HCT116 (cell line): ENCODE results near the gene FRAT2.

ENCODE experiments used
- EZH2 ChIP-seq: fragments of 200-600 bp; sonication (generic); IDR thresholded peaks from 2 replicates; pipeline ENCODE4 v1.6.1; 2017; ENCODE audit warnings: antibody characterized with exemption, mixed run types
- EZH2phosphoT487 ChIP-seq: fragments of 200-600 bp; IDR thresholded peaks from 2 replicates; pipeline ENCODE4 v1.6.1; 2018; ENCODE audit warnings: antibody characterized with exemption, borderline replicate concordance
- POLR2A ChIP-seq: IDR thresholded peaks from 2 replicates; pipeline ENCODE4 v1.7.0; 2011; ENCODE audit warnings: borderline replicate concordance; ENCODE audit not compliant: insufficient read depth, insufficient read length; ENCODE audit errors: extremely low read depth
- POLR2AphosphoS5 ChIP-seq: IDR thresholded peaks from 2 replicates; pipeline ENCODE4 v1.6.1; 2011; ENCODE audit warnings: mild to moderate bottlenecking, low read depth, low read length, moderate library complexity
- REST ChIP-seq: IDR thresholded peaks from 2 replicates; pipeline ENCODE4 v1.6.1; 2012; ENCODE audit warnings: low read depth
- SRF ChIP-seq: IDR thresholded peaks from 2 replicates; pipeline ENCODE4 v1.6.1; 2012; ENCODE audit warnings: low read depth
- TCF7L2 ChIP-seq: IDR thresholded peaks from 2 replicates; pipeline ENCODE4 v1.7.0; 2011; ENCODE audit warnings: borderline replicate concordance, inconsistent platforms; ENCODE audit not compliant: insufficient read depth, insufficient read length; ENCODE audit errors: extremely low read depth
- TF ChIP-seq, protein P1 (sequence below), 3 experiments: fragments of 200-600 bp in 1 of 3; sonication (generic) in 1 of 3; IDR thresholded peaks in 2 of 3; conservative IDR thresholded peaks in 1 of 3; 2 replicates each; pipeline ENCODE4 v1.5.1; 2012 to 2017; ENCODE audit warnings: low read depth in 2 of 3, low read length in 2 of 3, antibody characterized with exemption in 1 of 3, borderline replicate concordance in 1 of 3, control low read depth in 1 of 3, mild to moderate bottlenecking in 1 of 3, mixed read lengths in 1 of 3, mixed run types in 1 of 3, moderate library complexity in 1 of 3; ENCODE audit not compliant: insufficient read depth in 1 of 3
- TF ChIP-seq, protein P2 (sequence below): IDR thresholded peaks from 2 replicates; pipeline ENCODE4 v1.6.1; 2012
- TF ChIP-seq, protein P3 (sequence below): IDR thresholded peaks from 2 replicates; pipeline ENCODE4 v1.6.1; 2012

DNA sequence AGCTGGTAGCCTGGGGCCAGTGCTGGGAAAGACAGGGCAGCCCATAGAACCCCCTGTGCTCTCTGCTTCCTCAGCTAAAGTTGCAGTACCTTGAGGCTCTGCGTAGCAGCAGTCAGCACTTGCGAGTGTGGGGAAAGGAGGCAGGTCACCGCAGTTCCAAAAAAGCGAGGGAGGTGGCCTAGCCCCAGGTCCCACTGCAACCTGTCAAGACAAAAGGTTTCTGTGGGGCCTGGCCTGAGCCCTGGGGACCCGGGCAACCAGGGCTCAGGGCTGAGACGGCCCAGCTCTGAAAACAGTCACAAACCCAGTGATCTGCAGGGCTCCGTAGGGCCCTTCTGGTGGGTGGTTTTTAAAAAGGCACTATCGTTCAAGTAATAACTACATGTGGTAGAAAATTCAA, 47.1 kb upstream of the FRAT2 start:
- TF ChIP-seq TCF7L2 (no peak), EZH2phosphoT487 (no peak), POLR2A (no peak), POLR2AphosphoS5 (no peak), SRF (no peak), EZH2 (no peak), REST (no peak)
- TF ChIP-seq, protein P1, sequence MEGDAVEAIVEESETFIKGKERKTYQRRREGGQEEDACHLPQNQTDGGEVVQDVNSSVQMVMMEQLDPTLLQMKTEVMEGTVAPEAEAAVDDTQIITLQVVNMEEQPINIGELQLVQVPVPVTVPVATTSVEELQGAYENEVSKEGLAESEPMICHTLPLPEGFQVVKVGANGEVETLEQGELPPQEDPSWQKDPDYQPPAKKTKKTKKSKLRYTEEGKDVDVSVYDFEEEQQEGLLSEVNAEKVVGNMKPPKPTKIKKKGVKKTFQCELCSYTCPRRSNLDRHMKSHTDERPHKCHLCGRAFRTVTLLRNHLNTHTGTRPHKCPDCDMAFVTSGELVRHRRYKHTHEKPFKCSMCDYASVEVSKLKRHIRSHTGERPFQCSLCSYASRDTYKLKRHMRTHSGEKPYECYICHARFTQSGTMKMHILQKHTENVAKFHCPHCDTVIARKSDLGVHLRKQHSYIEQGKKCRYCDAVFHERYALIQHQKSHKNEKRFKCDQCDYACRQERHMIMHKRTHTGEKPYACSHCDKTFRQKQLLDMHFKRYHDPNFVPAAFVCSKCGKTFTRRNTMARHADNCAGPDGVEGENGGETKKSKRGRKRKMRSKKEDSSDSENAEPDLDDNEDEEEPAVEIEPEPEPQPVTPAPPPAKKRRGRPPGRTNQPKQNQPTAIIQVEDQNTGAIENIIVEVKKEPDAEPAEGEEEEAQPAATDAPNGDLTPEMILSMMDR (IDR thresholded peaks at IDR 0.05 in 2 of 3, conservative IDR thresholded peaks at IDR 0.05 in 1 of 3; ENCODE audit: borderline replicate concordance in 1 of 3, insufficient read depth in 1 of 3, low read depth in 2 of 3, low read length in 2 of 3), result no peak
- TF ChIP-seq, protein P2, sequence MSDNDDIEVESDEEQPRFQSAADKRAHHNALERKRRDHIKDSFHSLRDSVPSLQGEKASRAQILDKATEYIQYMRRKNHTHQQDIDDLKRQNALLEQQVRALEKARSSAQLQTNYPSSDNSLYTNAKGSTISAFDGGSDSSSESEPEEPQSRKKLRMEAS, result no peak
- TF ChIP-seq, protein P3, sequence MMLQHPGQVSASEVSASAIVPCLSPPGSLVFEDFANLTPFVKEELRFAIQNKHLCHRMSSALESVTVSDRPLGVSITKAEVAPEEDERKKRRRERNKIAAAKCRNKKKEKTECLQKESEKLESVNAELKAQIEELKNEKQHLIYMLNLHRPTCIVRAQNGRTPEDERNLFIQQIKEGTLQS, result no peak
